Ishikawa (cell line): ENCODE measurements around the gene MACROD2.

Source experiments
- CEBPB ChIP-seq: IDR thresholded peaks from 2 replicates; pipeline ENCODE4 v1.6.1; 2012
- CREB1 ChIP-seq: IDR thresholded peaks from 2 replicates; pipeline ENCODE4 v1.6.1; 2012; ENCODE audit warnings: low read depth
- EGR1 ChIP-seq: IDR thresholded peaks from 2 replicates; pipeline ENCODE4 v1.6.1; 2012
- EP300 ChIP-seq: IDR thresholded peaks from 2 replicates; pipeline ENCODE4 v1.6.1; 2012; ENCODE audit warnings: borderline replicate concordance
- FOXM1 ChIP-seq: IDR thresholded peaks from 2 replicates; pipeline ENCODE4 v1.6.1; 2012; ENCODE audit warnings: low read depth, borderline replicate concordance
- NFIC ChIP-seq: IDR thresholded peaks from 2 replicates; pipeline ENCODE4 v1.6.1; 2012
- RAD21 ChIP-seq: IDR thresholded peaks from 2 replicates; pipeline ENCODE4 v1.6.1; 2012; ENCODE audit warnings: low read depth
- TAF1 ChIP-seq: IDR thresholded peaks from 2 replicates; pipeline ENCODE4 v1.6.1; 2012; ENCODE audit warnings: low read depth, mild to moderate bottlenecking
- TCF12 ChIP-seq: IDR thresholded peaks from 2 replicates; pipeline ENCODE4 v1.6.1; 2012; ENCODE audit warnings: low read depth
- TEAD4 ChIP-seq: IDR thresholded peaks from 2 replicates; pipeline ENCODE4 v1.6.1; 2012
- USF1 ChIP-seq: IDR thresholded peaks from 2 replicates; pipeline ENCODE4 v1.6.1; 2012
- YY1 ChIP-seq: IDR thresholded peaks from 2 replicates; pipeline ENCODE4 v1.6.1; 2012; ENCODE audit warnings: low read depth
- ZBTB7A ChIP-seq: IDR thresholded peaks from 2 replicates; pipeline ENCODE4 v1.6.1; 2012; ENCODE audit warnings: low read depth
- TF ChIP-seq, protein P1 (sequence below): IDR thresholded peaks from 2 replicates; pipeline ENCODE4 v1.6.1; 2012
- TF ChIP-seq, protein P2 (sequence below): IDR thresholded peaks from 2 replicates; pipeline ENCODE4 v1.6.1; 2012; ENCODE audit warnings: low read depth, mild to moderate bottlenecking

MACROD2 gene

DNA sequence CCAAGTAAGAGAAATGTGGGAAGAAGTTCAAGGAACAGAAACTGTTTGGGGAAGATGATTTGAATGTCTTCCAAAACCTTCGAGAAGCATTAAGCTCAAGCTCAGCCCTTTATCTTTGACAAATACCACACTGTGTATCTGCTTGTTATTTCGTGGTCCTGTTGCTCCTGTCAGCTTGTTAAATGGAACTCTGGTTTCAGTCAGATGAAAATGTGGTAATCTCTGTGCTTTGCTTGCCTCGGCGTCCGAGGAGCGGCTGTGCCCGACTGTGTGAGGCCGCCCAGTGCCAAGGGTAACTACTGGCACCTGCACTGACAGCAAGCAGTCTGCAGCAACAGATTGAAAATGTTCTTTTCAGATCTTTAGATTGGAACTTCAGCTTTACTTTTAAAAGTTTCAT, 920.0 kb downstream of the MACROD2 start:
- TF ChIP-seq NFIC (no peak), YY1 (no peak), CREB1 (no peak)
- TF ChIP-seq, protein P1, sequence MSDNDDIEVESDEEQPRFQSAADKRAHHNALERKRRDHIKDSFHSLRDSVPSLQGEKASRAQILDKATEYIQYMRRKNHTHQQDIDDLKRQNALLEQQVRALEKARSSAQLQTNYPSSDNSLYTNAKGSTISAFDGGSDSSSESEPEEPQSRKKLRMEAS = no peak

DNA sequence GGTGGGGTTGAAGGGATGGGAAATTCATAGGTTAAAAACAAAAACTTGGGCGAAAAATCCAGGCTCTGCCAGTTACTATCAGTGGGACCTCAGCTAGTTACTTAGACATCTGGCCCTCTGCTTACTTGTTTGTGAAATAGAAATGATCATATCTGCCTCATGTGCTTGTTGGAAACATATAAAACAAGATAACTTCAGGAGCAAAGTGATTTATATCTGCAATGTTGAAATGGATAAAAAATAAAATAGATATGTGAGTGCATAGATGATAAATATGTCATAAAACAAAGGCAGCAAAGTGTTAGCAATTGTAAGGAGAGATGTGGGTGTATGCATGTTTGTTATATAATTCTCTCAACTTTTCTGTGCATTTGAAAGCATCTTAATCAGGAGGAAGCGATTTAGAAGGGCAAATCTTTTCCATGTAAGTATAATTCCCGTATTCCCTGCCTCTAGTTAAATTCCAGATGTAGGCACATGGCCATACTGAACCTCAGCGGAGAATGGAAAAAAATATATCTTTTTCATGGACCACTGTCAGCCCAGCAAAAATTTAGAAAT, 921.1 kb downstream of the MACROD2 start:
- TF ChIP-seq TCF12 (no peak), TEAD4 (no peak), CREB1 (no peak), FOXM1 (no peak)
- TF ChIP-seq, protein P2, sequence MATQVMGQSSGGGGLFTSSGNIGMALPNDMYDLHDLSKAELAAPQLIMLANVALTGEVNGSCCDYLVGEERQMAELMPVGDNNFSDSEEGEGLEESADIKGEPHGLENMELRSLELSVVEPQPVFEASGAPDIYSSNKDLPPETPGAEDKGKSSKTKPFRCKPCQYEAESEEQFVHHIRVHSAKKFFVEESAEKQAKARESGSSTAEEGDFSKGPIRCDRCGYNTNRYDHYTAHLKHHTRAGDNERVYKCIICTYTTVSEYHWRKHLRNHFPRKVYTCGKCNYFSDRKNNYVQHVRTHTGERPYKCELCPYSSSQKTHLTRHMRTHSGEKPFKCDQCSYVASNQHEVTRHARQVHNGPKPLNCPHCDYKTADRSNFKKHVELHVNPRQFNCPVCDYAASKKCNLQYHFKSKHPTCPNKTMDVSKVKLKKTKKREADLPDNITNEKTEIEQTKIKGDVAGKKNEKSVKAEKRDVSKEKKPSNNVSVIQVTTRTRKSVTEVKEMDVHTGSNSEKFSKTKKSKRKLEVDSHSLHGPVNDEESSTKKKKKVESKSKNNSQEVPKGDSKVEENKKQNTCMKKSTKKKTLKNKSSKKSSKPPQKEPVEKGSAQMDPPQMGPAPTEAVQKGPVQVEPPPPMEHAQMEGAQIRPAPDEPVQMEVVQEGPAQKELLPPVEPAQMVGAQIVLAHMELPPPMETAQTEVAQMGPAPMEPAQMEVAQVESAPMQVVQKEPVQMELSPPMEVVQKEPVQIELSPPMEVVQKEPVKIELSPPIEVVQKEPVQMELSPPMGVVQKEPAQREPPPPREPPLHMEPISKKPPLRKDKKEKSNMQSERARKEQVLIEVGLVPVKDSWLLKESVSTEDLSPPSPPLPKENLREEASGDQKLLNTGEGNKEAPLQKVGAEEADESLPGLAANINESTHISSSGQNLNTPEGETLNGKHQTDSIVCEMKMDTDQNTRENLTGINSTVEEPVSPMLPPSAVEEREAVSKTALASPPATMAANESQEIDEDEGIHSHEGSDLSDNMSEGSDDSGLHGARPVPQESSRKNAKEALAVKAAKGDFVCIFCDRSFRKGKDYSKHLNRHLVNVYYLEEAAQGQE = no peak

- TF ChIP-seq CREB1 (no peak), TAF1 (no peak), EGR1 (no peak), RAD21 (no peak), YY1 (no peak), EP300 (no peak), FOXM1 (no peak), TCF12 (no peak), TEAD4 (no peak), USF1 (no peak), NFIC (no peak), ZBTB7A (no peak), CEBPB (no peak)
- TF ChIP-seq, protein P2 = no peak
- TF ChIP-seq, protein P1 = no peak
Measured at GRCh38 chr20:14918281-14918680, 923.0 kb downstream of the MACROD2 start.

DNA sequence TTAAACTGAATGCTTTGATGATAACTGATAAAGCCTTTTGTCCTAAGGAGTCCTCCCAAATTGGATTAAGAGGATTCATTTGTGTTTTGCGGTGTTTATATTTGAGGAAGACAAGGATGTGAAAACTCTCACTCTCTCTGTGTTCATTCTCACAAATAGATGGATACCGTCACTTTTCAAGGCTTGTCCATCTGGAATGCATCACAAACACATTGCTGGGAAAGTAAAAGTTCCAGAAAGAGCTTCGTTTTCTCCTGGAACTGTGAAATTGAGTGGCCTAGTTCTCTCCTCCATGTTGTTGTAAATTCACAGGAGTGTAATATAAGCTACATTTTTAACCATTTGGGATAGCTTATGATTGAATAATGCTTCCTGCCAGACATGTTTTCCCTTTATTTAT, 923.7 kb downstream of the MACROD2 start:
- TF ChIP-seq FOXM1 = no peak
- TF ChIP-seq CEBPB = no peak
- no peak for TF ChIP-seq RAD21
- TF ChIP-seq USF1 = no peak
- no peak for TF ChIP-seq TEAD4
- no peak for TF ChIP-seq EP300
- TF ChIP-seq EGR1 = no peak
- TF ChIP-seq, protein P1 = no peak
- no peak for TF ChIP-seq YY1
- TF ChIP-seq ZBTB7A = no peak
- TF ChIP-seq NFIC = no peak

GRCh38 chr20:14919501-14920081, 924.3 kb downstream of the MACROD2 start:
- TF ChIP-seq TAF1 = no peak
- 0 out of 2 replicates have a peak, but pooled peaks have one; percentile 15 for TF ChIP-seq TCF12

GRCh38 chr20:14921513-14921912, 926.2 kb downstream of the MACROD2 start:
- TF ChIP-seq USF1 = no peak
- TF ChIP-seq, protein P1 = no peak
- TF ChIP-seq FOXM1 = no peak
- TF ChIP-seq TCF12 = no peak
- TF ChIP-seq, protein P2 = no peak
- no peak for TF ChIP-seq EGR1
- no peak for TF ChIP-seq YY1
- no peak for TF ChIP-seq RAD21
- no peak for TF ChIP-seq NFIC
- TF ChIP-seq CEBPB = no peak
- TF ChIP-seq EP300 = no peak
- no peak for TF ChIP-seq ZBTB7A
- TF ChIP-seq TEAD4 = no peak
- no peak for TF ChIP-seq CREB1
- no peak for TF ChIP-seq TAF1
